Lung microvascular endothelial cell (primary cell): ENCODE measurements around the gene TBX4. TPM values are rescaled to one million over a fixed set of nuclear protein-coding genes. Genes with fewer than 3 reads are reported as not detected.

ENCODE experiments used
- DNase-seq, 2 donors: peaks; one replicate each; pipeline versions ENCODE4 v3.0.0 to v3.0.0-alpha.2; 2010; ENCODE audit warnings: low read depth in 2 of 2
- total RNA-seq: library from RNA; depleted of rRNA; stranded (reverse); fragments of >200 nt; gene quantifications from 2 replicates; pipeline ENCODE4 v1.2.1, GENCODE V29; 2014

The TBX4 gene
- total RNA-seq: not detected in 2 replicates

DNA sequence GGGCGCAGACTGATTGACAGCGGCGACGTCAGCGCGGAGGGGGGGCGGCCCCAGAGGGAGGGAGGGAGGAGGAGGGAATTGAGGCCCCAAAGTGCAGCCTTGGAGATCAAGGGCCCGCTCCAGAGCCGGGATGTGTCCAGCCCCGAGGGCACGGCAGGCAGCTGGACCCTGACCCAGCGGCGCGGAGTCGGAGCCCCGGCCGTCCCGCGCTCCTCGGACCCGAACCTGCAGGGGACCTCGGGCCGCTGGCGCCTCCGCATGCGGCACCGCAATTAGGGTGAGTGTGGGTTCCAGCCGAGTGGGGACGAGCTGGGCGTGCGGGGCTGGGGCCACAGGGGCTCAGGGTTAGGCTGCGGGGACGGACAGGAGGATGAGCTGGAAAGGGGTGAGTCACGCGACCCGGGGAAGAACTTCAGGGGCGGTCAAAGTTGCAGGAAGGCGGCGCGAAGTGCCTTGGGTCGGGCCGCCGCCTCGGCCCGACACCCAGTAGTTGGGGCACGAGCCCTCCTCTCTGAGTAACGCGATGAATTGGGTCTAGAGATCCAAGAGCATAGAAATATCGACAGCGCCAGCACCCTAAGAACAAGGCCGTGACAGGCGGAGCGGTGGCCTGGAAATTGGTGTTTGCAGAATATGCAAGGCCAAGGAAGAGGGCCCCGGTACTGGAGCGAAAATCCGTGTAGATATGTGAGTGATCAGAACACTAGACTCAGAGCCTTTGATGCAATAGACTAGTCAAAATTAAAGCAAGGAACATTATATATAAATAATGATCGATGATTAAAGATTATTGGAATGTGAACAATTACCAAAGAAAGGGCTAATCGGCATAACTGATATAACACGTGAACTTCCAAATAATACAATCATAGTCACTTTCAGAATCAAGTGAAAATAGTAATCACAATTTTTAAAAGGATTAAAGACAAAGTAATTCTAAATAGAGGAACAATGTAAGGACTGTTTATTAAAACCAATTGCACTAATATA, at the start of gene TBX4:
Gene TBX4, plus strand, starts transcription at position 122 of the 990 bp plus-strand sequence. CDS start 4,069 bp downstream, outside the sequence.
- no peak for DNase-seq

- no peak for DNase-seq
Observed at GRCh38 chr17:61402978-61403800, 49.0 kb upstream of the TBX4 start.

DNA sequence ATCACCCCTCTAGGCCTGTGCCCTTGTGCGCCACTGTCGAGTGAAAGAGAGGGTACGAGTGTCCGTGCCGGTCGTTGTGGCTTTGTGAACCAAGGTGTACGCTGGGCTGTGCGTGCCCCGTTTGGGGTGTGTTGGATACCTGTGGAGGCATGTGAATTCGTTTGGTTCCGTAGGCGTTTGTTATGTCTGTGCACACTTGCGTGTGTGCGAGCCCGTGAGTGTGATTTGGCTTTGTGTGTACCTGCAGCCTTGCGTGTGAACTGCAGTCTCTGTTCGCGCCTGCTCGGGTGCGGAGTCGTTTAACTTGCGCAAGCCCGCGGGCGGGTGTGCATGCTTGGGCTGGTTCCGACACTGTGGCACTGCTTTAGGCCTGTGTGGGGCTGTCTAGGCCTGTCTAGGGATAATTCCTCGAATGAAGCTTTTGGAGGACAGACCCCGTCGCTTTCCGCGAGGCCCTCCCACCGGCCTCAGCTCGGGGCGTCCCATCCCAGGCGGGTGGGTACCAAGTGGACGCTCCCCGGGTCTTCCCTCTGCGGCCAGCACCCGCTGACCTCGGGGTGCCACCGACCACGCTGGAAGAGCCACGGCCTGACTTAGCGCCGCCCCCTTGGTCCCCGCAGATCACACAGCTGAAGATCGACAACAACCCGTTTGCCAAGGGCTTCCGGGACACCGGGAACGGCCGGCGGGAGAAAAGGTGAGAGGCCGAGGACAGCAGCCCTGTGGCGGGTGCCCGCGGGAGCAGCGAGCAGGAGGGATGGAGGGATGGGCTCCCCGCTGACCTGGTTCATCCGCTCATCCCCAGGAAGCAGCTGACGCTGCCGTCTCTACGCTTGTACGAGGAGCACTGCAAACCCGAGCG, 48.2 kb upstream of the TBX4 start:
- no peak for DNase-seq

DNA sequence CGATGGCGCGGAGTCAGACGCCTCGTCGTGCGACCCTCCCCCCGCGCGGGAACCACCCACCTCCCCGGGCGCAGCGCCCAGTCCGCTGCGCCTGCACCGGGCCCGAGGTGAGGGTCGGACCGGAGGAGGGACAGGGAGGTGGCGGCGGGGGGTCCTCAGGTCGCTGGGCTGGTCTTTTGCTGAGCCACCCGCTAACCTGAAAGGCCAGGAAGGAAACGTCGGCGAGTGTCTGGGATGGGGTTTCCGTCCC, 47.6 kb upstream of the TBX4 start:
- DNase-seq: no peak

GRCh38 chr17:61404913-61405685, 47.1 kb upstream of the TBX4 start:
- DNase-seq: no peak

DNA sequence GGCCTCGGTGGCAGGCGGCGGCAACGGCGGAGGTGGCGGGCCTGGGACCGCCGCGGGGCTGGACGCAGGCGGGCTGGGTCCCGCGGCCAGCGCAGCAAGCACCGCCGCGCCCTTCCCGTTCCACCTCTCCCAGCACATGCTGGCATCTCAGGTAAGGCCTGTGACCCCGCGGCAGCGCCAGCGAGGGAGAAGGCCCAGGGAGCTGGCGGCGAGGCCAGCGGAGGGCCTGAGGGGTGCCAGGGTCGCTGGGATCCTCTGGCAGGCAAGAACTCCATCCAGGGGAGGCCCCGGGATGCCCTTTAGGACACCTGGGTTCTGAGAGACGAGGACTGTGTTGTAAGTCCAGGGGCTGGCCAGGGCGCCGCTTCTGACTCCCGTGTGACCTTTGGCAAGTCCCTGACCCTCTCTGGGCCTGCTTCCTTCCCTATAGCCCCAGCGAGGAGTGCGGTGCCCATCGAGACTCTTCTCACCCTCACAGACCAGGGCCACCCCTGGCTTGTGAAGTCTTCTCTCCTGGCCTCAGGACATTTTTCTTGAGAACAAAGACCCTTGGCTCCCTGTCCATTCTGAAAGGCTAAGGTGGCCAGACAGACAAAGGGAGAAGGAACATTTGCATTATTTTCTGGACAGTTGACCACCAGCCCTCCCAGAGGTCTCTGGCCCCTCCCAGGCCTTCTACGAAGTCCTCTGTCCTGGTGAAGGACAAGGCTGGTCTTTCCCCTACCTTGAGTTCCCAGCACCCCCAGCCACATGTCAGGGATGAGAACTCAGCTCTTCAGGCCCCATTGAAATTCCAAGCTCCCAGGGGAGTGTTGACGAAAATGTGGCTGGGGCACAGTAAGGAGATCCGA, 46.3 kb upstream of the TBX4 start:
- DNase-seq: no peak

- no peak for DNase-seq
Observed at GRCh38 chr17:61406537-61406845, 45.7 kb upstream of the TBX4 start.

DNA sequence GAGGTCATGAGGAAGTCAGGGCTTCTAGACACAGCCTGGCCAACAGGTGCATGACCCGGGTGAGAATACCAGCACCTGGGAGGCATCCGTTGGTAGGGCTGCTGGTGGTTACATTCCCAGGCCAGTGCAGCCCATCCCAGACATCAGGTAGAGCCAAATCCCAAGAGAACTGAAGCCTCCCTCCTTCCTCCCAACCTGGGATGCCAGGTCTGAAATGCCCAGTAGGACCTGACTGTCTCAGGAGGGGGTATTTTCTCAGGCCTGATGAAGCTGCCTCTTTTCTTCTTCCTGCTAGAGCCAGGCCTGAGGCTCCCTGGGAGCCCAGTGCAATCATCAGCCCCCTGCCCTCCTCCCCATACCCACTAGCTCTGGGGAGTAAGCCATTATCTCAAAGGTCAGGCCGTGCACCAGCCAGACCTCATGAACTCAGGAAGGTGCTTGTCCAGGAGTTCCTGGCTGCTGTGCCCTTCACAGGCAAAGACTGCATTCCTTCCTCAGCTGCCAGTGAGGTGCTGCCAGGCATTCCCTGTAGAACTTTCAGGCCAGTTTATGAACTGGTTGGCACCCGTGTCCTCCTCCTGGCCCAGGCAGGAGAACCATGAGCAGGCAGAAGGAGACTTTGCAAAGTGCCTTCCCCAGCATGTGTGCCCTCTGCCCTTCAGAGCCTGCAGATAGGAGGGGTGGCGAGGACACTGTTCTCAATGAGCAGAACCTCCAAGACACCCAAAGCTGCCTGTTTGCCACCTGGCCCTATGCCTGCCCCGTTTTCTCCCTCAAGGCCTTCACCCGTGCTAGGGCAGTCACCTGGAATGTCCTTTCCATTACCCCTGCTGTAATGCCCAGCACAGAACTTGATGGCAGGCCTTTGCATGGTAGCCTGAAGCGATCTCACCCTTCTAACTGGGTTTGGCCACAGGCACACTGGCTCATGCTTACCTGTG, 45.0 kb upstream of the TBX4 start:
- no peak for DNase-seq

- DNase-seq: no peak
Observed at GRCh38 chr17:61408151-61409041, 43.8 kb upstream of the TBX4 start.

DNA sequence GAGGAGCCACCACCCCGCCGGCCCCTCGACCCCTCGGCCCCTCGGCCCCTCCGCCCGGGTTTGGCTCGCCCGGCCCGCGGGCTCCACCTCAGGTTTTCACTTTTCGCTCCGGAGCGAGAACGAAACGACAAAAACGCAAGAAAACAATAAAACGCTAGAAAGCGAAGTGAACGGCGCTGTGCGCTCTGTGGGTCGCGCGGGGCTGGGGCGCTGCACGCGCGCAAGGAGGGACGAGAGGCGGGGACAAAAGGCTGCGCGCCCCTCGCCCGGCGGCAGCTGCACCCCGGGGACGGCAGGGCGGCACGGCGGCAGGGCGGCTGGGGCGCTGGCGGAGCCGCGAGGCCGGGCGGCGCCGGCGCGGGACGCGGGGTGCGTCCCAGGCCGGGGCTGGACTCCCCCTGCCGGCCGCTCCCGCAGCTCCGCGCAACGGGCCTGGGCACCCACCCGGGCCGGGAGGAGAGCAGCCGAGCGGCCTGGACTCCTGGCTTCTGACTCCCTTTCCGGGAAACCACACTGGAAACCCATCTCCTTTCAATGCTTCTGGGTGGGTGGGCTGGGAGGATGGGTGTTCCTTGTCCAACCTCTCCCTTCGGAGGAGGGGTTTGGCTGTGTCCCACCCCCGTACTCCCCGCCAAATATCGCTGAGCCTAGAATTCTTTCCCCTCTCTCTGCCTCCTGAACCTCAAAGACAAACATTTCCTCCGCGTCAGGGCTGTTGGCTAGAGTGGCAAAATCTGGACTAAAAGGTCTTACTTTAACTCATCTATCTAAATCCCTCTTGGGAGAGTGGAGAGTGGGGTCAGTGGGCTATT, 42.7 kb upstream of the TBX4 start:
- peak; percentile 55 to 58 for DNase-seq

DNA sequence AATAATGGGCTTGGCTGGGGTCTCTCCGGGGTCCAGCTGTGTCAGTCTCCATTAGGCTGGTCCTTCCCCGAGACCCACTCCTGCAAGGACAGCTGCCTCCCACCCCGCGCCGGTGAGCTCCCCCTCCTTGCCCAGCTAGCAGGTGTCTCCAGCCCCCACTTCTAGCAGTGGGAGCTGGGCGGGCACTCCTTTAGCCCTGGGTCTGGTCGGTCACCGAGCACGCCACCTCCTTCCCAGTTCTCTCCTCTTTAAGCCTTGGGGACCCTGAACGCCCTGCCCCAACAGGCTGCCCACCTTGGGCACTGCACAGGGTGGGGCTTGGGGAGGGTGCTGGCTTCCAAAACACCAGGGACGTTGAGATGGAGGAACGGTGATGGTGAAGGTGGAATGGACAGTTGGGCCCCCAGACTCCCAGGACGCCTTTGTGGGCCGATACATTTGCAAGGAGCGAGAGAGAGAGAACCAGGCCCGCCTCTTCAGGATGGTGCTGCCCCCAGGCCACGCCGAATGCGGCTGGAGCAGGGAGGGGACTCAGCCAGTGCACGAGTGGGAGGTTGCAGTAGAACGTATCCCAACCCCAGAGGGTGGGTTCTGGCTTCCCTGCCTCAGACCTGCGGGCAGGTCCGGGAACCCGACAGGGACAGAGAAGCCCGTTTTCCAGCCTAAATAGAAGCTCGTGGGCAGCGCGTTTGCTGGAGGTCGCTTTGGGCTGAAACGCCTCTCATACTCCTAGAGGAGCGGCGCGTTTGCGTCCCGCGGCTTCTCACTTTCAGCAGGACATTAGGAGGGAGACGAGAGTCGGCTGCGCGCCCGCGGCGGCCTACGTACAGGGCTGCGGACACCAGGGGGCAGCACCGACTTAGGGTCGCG, 41.8 kb upstream of the TBX4 start:
- DNase-seq: peak; percentile 76 to 80

DNA sequence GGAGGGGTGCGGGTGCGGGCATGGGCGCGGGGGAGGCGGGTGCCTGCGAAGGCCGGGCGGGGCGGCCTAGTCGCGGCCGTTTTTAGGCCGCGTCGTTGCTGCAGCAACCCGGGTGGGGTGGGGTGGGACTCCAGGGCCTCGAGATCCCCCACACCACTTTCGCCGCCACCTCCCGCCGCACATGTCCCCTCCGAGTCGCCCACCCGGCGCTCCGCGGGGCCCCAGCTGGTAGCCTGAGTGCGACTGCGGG, 41.3 kb upstream of the TBX4 start:
- DNase-seq: no peak

- DNase-seq: peak; percentile 30 to 38
Observed at GRCh38 chr17:61411261-61412142, 40.7 kb upstream of the TBX4 start.

DNA sequence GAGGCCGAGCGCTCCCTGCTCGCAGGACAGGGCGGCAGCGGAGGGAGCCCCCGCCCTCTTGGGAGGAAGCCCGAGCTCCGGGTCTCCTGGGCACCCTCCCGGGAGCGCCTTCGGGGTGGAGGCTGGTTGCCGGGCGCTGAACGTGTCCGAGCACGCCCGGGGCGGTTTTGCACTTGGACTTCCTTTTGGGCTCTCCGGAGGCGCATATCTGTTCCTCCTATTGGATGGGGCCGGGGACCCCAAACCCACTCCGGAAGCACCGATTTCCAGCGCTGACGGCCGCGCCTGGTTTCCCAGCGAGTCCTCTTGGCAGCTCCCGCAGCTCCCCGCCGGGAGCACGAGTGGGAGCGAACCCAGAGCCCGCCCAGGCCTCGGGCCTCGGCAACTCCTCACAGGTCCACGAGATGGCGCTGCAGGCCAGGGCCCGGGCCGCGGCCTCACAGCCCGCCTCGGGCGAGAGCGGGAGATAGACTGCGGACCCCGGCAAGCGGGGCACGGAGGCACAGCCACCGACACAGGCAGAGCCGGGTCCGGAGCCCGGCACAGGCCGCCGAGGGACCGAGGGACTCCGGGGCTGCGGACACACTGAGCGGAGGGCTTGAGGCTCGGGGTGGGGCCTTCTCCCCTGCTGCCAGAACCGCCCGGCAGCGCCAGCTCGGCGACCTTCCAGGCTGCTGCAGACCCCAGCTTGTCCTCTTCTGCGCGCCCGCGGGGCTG, 39.9 kb upstream of the TBX4 start:
- peak; percentile 73 to 78 for DNase-seq
